HL-60 (cell line): ENCODE measurements around the gene USP3.

Experiments used
- DNase-seq, 2 experiments: peaks; one replicate each; pipeline ENCODE4 v3.0.0-alpha.2; 2010 to 2020; ENCODE audit warnings: low read depth in 1 of 2, low spot score in 1 of 2
- H3K27ac ChIP-seq: fragments of 250-450 bp; sonication (Bioruptor Pico); replicated peaks from 2 replicates; pipeline ENCODE4 v1.5.1; 2020; ENCODE audit warnings: mild to moderate bottlenecking, moderate library complexity
- H3K27me3 ChIP-seq: fragments of 250-450 bp; sonication (Bioruptor Pico); 2 replicates; pipeline ENCODE4 v1.5.1; 2021; ENCODE audit warnings: mild to moderate bottlenecking, moderate library complexity; ENCODE audit not compliant: insufficient read depth, poor library complexity, severe bottlenecking
- H3K4me3 ChIP-seq: replicated peaks from 2 replicates; pipeline ENCODE4 v1.5.1; 2011; ENCODE audit warnings: mild to moderate bottlenecking, control low read depth, low read length; ENCODE audit not compliant: insufficient read depth
- CTCF ChIP-seq: IDR thresholded peaks from one replicate; pipeline ENCODE4 v1.5.1; 2011; ENCODE audit warnings: low read length, control low read depth, inconsistent platforms; ENCODE audit not compliant: insufficient read depth
- GABPA ChIP-seq: IDR thresholded peaks from 2 replicates; pipeline ENCODE4 v1.6.1; 2012; ENCODE audit warnings: low read depth
- POLR2AphosphoS5 ChIP-seq: IDR thresholded peaks from 2 replicates; pipeline ENCODE4 v1.6.1; 2012; ENCODE audit warnings: low read depth
- REST ChIP-seq: IDR thresholded peaks from 2 replicates; pipeline ENCODE4 v1.6.1; 2012; ENCODE audit warnings: low read depth; ENCODE audit not compliant: insufficient replicate concordance
- SPI1 ChIP-seq: IDR thresholded peaks from 2 replicates; pipeline ENCODE4 v1.6.1; 2012; ENCODE audit warnings: low read depth, mild to moderate bottlenecking, borderline replicate concordance

USP3 gene

GRCh38 chr15:63458794-63459395 is 45.5 kb upstream of the USP3 start:
- no peak for DNase-seq
- TF ChIP-seq POLR2AphosphoS5 (no peak), GABPA (no peak)
- no peaks in the 10 kb centered on the region for H3K27me3 ChIP-seq
- no peak overlapping the region for H3K27ac ChIP-seq
- no peak overlapping the region for H3K4me3 ChIP-seq

GRCh38 chr15:63460210-63461155 is 43.9 kb upstream of the USP3 start:
- no peak overlapping the region for H3K27ac ChIP-seq
- H3K4me3 ChIP-seq: no peak overlapping the region
- no peak for DNase-seq
- TF ChIP-seq CTCF: no peak
- no peak for TF ChIP-seq REST
- TF ChIP-seq SPI1: no peak
- no peak for TF ChIP-seq GABPA
- no peak for TF ChIP-seq POLR2AphosphoS5
- no peaks in the 10 kb centered on the region for H3K27me3 ChIP-seq

GRCh38 chr15:63461230-63461985 is 43.0 kb upstream of the USP3 start:
- DNase-seq: no peak
- Histone ChIP-seq H3K27me3 (no peaks in the 10 kb centered on the region), H3K4me3 (no peak overlapping the region), H3K27ac (no peak overlapping the region)
- TF ChIP-seq REST (no peak), GABPA (no peak), CTCF (no peak), SPI1 (no peak; the same call in 1 of the 2 replicates), POLR2AphosphoS5 (no peak)

GRCh38 chr15:63462088-63462487 is 42.3 kb upstream of the USP3 start:
- Histone ChIP-seq H3K27me3 (no peaks in the 10 kb centered on the region), H3K27ac (no peak overlapping the region), H3K4me3 (no peak overlapping the region)
- TF ChIP-seq POLR2AphosphoS5: no peak
- no peak for TF ChIP-seq GABPA
- no peak for DNase-seq
